Trophoblast cell (in vitro differentiated cells and primary cell): ENCODE measurements around the gene DNMBP.
"Not testable (repeated sequence)": the region's sequence is repeated elsewhere in the genome, so short reads cannot be mapped to it uniquely, and the experiment has no call there.

ENCODE experiments used
- DNase-seq, 2 donors: peaks; one replicate each; pipeline ENCODE4 v3.0.0-alpha.2; 2016
- H2AFZ ChIP-seq: 2 replicates; pipeline ENCODE4 v1.6.1; 2013; ENCODE audit warnings: low read length, moderate library complexity, mild to moderate bottlenecking; ENCODE audit not compliant: insufficient read depth, poor library complexity
- H2AK5ac ChIP-seq: 2 replicates; pipeline ENCODE4 v1.6.1; 2013; ENCODE audit warnings: mild to moderate bottlenecking, low read length
- H2BK120ac ChIP-seq: 2 replicates; pipeline ENCODE4 v1.6.1; 2013; ENCODE audit warnings: low read length, mild to moderate bottlenecking, moderate library complexity; ENCODE audit not compliant: insufficient read depth, poor library complexity
- H2BK12ac ChIP-seq: 2 replicates; pipeline ENCODE4 v1.6.1; 2013; ENCODE audit warnings: mild to moderate bottlenecking, low read length, moderate library complexity
- H2BK5ac ChIP-seq: 2 replicates; pipeline ENCODE4 v1.6.1; 2013; ENCODE audit warnings: low read length, low read depth, moderate library complexity, mild to moderate bottlenecking; ENCODE audit not compliant: poor library complexity
- H3K14ac ChIP-seq: 2 replicates; pipeline ENCODE4 v1.6.1; 2013; ENCODE audit warnings: mild to moderate bottlenecking, low read length
- H3K18ac ChIP-seq: 2 replicates; pipeline ENCODE4 v1.6.1; 2013; ENCODE audit warnings: mild to moderate bottlenecking, low read length
- H3K23ac ChIP-seq: 2 replicates; pipeline ENCODE4 v1.6.1; 2013; ENCODE audit warnings: low read length
- H3K27ac ChIP-seq: 2 replicates; pipeline ENCODE4 v1.5.1; 2013; ENCODE audit warnings: low read depth, mild to moderate bottlenecking, inconsistent platforms, low read length, moderate library complexity
- H3K27me3 ChIP-seq: 2 replicates; pipeline ENCODE4 v1.6.1; 2013; ENCODE audit warnings: inconsistent platforms, mild to moderate bottlenecking, low read length, moderate library complexity; ENCODE audit not compliant: insufficient read depth
- H3K36me3 ChIP-seq, 2 experiments: 1 replicate in 1 of 2; 2 replicates in 1 of 2; pipeline ENCODE4 v1.6.1; 2013; ENCODE audit warnings: low read length in 2 of 2, mild to moderate bottlenecking in 2 of 2, moderate library complexity in 1 of 2; ENCODE audit not compliant: insufficient read depth in 2 of 2, control insufficient read depth in 1 of 2
- H3K4ac ChIP-seq: 2 replicates; pipeline ENCODE4 v1.6.1; 2013; ENCODE audit warnings: low read depth, mild to moderate bottlenecking, low read length, moderate library complexity
- H3K4me1 ChIP-seq, 2 experiments: 1 replicate in 1 of 2; 2 replicates in 1 of 2; pipeline ENCODE4 v1.6.1; 2013; ENCODE audit warnings: low read length in 2 of 2, mild to moderate bottlenecking in 2 of 2, moderate library complexity in 1 of 2; ENCODE audit not compliant: insufficient read depth in 2 of 2, control insufficient read depth in 1 of 2
- H3K4me2 ChIP-seq: 2 replicates; pipeline ENCODE4 v1.6.1; 2013; ENCODE audit warnings: inconsistent platforms, mild to moderate bottlenecking, low read length, moderate library complexity
- H3K4me3 ChIP-seq: 2 replicates; pipeline ENCODE4 v1.5.1; 2013; ENCODE audit warnings: mild to moderate bottlenecking, low read depth, low read length, inconsistent platforms
- H3K79me1 ChIP-seq: one replicate; pipeline ENCODE4 v1.6.1; 2013; ENCODE audit warnings: low read length
- H3K79me2 ChIP-seq: 2 replicates; pipeline ENCODE4 v1.6.1; 2013; ENCODE audit warnings: low read length, mild to moderate bottlenecking; ENCODE audit not compliant: control insufficient read depth, insufficient read depth, poor library complexity
- H3K9ac ChIP-seq: 2 replicates; pipeline ENCODE4 v1.6.1; 2013; ENCODE audit warnings: mild to moderate bottlenecking, low read length
- H3K9me3 ChIP-seq: 2 replicates; pipeline ENCODE4 v1.6.1; 2013; ENCODE audit warnings: low read depth, mild to moderate bottlenecking, control low read depth, inconsistent platforms, low read length; ENCODE audit not compliant: insufficient read depth
- H4K12ac ChIP-seq: 2 replicates; pipeline ENCODE4 v1.6.1; 2013; ENCODE audit warnings: low read depth, mild to moderate bottlenecking, low read length, moderate library complexity
- H4K8ac ChIP-seq: 2 replicates; pipeline ENCODE4 v1.6.1; 2013; ENCODE audit warnings: low read depth, mild to moderate bottlenecking, low read length, moderate library complexity
- H4K91ac ChIP-seq: one replicate; pipeline ENCODE4 v1.6.1; 2013; ENCODE audit warnings: low read depth, mild to moderate bottlenecking, low read length, moderate library complexity
- WGBS: extraction: QIAGEN DNeasy Blood & Tissue Kit; methylation state at CpG from one replicate; pipeline ENCODE4 v1.1.7; 2013; ENCODE audit warnings: missing lambda C conversion rate; ENCODE audit not compliant: insufficient read length, insufficient coverage; ENCODE audit errors: extremely low coverage; 5-methylcytosine and 5-hydroxymethylcytosine counted together

Gene DNMBP

GRCh38 chr10:99843310-99843709 is 166.4 kb downstream of the DNMBP start:
- no peak for DNase-seq
- Histone ChIP-seq H3K4me3 (no peak overlapping the region), H3K4ac (no peak overlapping the region), H3K9ac (no peak overlapping the region), H3K4me2 (no peak overlapping the region), H3K4me1 (no peaks in the 10 kb centered on the region), H4K12ac (no peak overlapping the region), H4K91ac (no peak overlapping the region), H3K14ac (no peak overlapping the region), H2AK5ac (no peak overlapping the region), H3K9me3 (no peaks in the 10 kb centered on the region), H2AFZ (no peak overlapping the region), H4K8ac (no peak overlapping the region), H2BK12ac (no peak overlapping the region), H3K18ac (no peak overlapping the region), H3K36me3 (no peaks in the 10 kb centered on the region), H2BK120ac (no peak overlapping the region), H3K27ac (no peak overlapping the region), H3K79me1 (no peaks in the 10 kb centered on the region), H3K27me3 (no peaks in the 10 kb centered on the region), H3K23ac (no peak overlapping the region), H2BK5ac (no peak overlapping the region), H3K79me2 (no peaks in the 10 kb centered on the region)
- no CpG with 5 or more reads among the region's 3 CpGs for WGBS

DNA sequence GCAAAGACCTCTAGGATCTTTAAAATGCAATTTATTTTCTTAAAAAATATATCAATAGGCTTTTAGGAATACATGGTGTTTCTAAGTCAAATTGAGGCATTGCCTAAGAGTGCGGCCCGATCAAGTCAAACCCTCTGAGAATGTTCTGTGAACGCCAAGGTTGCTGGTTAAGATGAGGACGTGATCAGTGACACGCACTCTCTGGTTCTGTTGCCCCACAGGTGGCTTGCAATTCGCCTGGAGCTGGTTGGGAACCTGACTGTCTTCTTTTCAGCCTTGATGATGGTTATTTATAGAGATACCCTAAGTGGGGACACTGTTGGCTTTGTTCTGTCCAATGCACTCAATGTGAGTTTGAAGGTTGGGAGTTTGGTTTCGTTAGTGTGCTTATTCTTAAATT is 168.0 kb downstream of the DNMBP start:
- H2AK5ac ChIP-seq: no peak overlapping the region
- H3K18ac ChIP-seq: no peak overlapping the region
- no CpG with 5 or more reads among the region's 7 CpGs for WGBS
- H2BK12ac ChIP-seq: no peak overlapping the region
- no peak overlapping the region for H3K4me3 ChIP-seq
- no peaks in the 10 kb centered on the region for H3K79me2 ChIP-seq
- DNase-seq: peak in 1 of 2 donors; percentile 56
- H2AFZ ChIP-seq: no peak overlapping the region
- no peaks in the 10 kb centered on the region for H3K36me3 ChIP-seq
- no peaks in the 10 kb centered on the region for H3K27me3 ChIP-seq
- no peaks in the 10 kb centered on the region for H3K4me1 ChIP-seq
- no peak overlapping the region for H4K12ac ChIP-seq
- H4K8ac ChIP-seq: no peak overlapping the region
- no peak overlapping the region for H2BK120ac ChIP-seq
- H3K23ac ChIP-seq: no peak overlapping the region
- no peaks in the 10 kb centered on the region for H3K9me3 ChIP-seq
- H4K91ac ChIP-seq: no peak overlapping the region
- no peak overlapping the region for H2BK5ac ChIP-seq
- H3K14ac ChIP-seq: no peak overlapping the region
- no peak overlapping the region for H3K4me2 ChIP-seq
- H3K27ac ChIP-seq: no peak overlapping the region
- H3K4ac ChIP-seq: no peak overlapping the region
- H3K79me1 ChIP-seq: no peaks in the 10 kb centered on the region
- H3K9ac ChIP-seq: no peak overlapping the region

- not testable (repeated sequence) for H2AK5ac ChIP-seq, H3K4me3 ChIP-seq, H3K4me2 ChIP-seq, DNase-seq, H3K23ac ChIP-seq, H2BK5ac ChIP-seq, H2BK120ac ChIP-seq, H2AFZ ChIP-seq, H3K9me3 ChIP-seq, H2BK12ac ChIP-seq, H3K9ac ChIP-seq, H4K12ac ChIP-seq, H3K79me1 ChIP-seq, H3K4me1 ChIP-seq, H3K27ac ChIP-seq, H3K14ac ChIP-seq, H3K79me2 ChIP-seq, H3K18ac ChIP-seq, H4K91ac ChIP-seq, H3K36me3 ChIP-seq, H4K8ac ChIP-seq, H3K4ac ChIP-seq, H3K27me3 ChIP-seq
- no CpG with 5 or more reads among the region's 2 CpGs for WGBS
Measured at GRCh38 chr10:99840859-99841258, 168.9 kb downstream of the DNMBP start.

DNA sequence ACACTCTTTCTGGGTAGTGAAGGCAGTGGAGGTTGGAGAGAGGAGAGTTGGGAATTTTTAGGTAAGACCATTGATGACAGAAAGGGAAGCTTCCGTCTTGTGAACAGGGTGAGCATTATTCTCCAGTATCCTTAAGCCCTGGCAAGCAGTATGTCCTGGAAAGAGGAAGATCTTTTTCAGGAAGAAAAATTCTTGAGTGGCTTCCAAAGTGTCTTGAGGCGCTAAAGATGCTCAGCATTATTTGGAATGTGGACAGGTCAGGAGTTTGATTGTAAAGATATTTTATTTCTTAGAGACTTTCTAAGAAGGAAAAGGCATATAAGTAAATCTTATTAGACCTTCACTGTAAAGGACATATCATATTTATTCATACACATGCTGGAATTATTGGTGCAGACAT is 173.0 kb downstream of the DNMBP start:
- H3K9ac ChIP-seq: no peak overlapping the region
- no peak overlapping the region for H3K27ac ChIP-seq
- no peak overlapping the region for H4K8ac ChIP-seq
- no peak overlapping the region for H3K4me3 ChIP-seq
- H3K4me1 ChIP-seq: no peaks in the 10 kb centered on the region
- no peak overlapping the region for H3K14ac ChIP-seq
- H4K12ac ChIP-seq: no peak overlapping the region
- no peaks in the 10 kb centered on the region for H3K27me3 ChIP-seq
- DNase-seq: no peak
- H3K9me3 ChIP-seq: no peaks in the 10 kb centered on the region
- H2BK12ac ChIP-seq: no peak overlapping the region
- no peak overlapping the region for H2BK5ac ChIP-seq
- H3K23ac ChIP-seq: no peak overlapping the region
- H3K36me3 ChIP-seq: no peaks in the 10 kb centered on the region
- WGBS: no CpG with 5 or more reads among the region's 2 CpGs
- H2AK5ac ChIP-seq: no peak overlapping the region
- H4K91ac ChIP-seq: no peak overlapping the region
- H3K18ac ChIP-seq: no peak overlapping the region
- no peaks in the 10 kb centered on the region for H3K79me2 ChIP-seq
- no peaks in the 10 kb centered on the region for H3K79me1 ChIP-seq
- no peak overlapping the region for H3K4ac ChIP-seq
- no peak overlapping the region for H3K4me2 ChIP-seq
- H2BK120ac ChIP-seq: no peak overlapping the region
- H2AFZ ChIP-seq: no peak overlapping the region
